HuH-7.5 (cell line): Measurements from ENCODE around the gene FMN2.
"Not testable (repeated sequence)": the region's sequence is repeated elsewhere in the genome, so short reads cannot be mapped to it uniquely, and the experiment has no call there.

Experiments used
- DNase-seq: peaks from one replicate; pipeline ENCODE4 v3.0.0; 2011; ENCODE audit warnings: low spot score

FMN2 gene

DNA sequence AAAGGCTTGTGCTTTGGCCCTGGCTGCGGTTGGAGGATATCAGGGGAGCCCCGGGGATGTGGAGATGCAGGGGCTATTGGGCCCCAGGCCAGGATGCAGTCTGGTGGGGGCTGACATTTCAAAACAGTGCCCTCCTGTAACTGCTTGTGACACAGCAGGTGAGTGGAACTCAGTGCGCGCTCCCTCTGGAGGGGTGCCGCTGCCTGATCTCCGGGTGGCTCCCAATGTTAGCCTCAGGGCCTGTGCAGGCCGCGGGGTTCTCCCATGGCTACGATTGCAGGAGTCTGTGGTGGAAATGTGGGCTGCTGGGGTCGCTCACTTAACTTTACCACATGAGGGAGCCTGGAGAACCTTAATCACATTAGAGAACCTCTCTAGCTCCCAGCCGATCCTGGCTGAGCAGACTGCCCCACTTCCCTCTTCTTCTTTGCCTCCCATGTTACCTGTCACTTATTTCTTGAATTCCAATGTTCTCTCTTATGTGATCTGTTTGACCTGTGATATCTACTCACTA lies 163.2 kb downstream of the FMN2 start:
- DNase-seq: no peak

DNA sequence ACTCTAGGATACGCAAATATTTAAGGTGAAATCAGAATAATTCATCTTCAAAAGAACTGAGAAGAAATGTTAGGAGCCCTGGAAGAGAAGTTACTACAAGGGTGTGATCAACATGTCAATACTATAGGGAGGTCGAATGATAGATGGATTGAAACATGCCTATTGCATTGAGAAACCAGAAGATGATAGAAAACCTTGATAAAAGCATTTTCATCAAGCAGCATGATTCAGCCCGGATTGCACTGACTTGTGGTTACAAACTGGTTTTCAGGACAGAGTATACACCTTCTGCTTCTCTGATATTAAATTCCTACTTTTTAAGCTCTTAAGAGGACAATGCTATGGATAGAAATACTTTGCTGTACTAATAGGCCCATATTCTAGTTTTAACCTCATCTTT lies 164.2 kb downstream of the FMN2 start:
- no peak for DNase-seq

DNA sequence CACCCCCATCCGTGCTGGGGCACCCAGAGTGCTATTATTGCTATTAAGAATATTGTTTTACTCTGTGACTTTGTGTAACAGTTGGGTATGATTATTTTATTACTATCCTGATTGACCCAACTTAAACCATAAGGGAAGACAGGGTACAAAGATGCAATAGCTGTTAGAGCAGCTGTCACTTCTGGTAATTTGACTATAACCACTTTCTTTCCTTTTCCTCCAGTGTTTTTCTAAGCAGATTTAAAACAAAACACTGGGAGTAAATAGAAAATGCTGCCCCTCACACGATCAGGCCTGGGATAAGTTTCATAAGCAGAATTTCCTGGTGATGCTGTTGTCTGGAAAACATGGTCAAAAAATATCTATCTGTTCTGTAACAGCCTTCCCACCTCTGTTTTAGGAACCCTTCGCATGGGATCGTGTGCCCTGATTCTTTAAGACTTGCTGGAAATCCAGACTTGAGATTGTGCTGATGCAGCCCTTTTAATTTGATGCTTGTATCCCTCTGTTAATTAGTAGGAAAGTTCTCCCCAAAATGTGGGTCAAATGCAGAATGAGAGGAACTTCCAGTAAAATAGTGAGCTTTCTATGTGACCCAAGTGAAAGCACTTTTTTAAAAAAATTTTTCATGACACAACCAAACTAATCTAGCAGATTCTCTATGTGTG lies 165.3 kb downstream of the FMN2 start:
- DNase-seq: no peak

DNA sequence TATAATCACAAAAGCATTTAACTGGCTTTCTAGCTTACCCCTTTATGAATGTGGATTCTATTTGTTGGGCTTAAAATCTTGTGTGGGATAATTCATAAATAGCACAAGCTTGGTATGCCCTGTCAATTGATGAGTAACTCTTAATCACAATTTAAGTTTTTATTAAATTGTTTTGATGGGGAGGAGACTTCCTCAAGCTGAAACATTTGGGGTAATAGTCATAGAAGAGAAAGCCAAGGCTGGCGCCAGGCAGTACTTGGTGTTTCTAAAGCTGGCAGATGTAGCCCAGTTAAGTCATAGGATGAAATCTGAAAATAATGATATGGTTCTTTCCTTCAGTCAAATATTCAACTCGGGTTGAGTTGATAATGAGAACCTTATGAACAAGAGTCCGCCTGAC lies 167.2 kb downstream of the FMN2 start:
- no peak for DNase-seq

DNA sequence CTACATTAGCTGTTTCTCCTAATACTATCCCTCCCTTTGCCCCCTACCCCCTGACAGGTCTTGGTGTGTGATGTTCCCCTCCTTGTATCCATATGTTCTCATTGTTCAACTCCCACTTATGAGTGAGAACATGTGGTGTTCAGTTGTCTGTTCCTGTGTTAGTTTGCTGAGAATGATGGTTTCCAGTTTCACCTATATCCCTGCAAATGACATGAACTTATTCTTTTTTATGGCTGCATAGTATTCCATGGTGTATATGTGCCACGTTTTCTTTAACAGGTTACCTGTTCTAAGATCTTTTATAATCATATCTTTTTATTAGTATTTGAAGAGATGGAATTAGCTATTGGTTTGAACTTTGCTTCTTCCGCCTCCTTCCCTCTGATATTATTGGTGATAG lies 172.8 kb downstream of the FMN2 start:
- DNase-seq: not testable (repeated sequence)

DNA sequence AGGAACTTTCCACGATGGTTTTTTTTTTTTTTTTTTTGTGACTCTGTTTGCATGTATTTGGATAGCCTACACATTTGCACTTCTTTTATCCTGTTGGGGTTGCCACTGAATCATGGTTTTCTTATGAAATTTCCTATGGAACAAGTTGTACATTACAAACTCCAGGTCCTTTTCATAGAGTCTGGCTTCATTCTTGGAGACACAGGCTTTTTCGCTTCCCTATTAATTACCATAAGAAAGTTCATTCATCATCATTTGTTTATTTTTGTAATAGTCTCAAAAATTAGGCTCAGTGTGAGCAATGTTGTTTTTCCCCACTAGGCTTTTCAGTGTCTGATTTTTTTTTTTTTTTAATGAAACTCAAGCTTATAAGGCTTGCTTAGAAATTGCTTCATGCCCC lies 179.4 kb downstream of the FMN2 start:
- DNase-seq: no peak

DNA sequence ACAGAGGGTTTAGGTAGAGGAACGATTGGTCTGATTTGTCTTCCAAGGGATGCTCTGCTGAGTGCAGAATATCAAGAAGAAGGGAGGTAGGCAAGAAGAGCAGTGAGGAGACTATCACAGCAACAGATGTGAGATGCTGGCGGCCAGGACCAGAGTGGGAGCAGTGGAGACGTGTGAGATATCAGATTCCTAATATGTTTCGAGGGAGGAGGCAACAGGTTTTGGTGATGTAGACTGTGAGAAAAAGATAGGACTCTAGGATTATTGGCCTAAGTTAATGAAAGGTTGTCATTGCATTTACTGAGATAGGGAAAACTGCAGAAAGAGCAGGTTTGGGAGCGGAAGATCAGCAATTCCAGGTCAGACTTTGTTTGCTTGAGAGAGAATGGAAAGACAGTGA lies 182.9 kb downstream of the FMN2 start:
- DNase-seq: no peak

DNA sequence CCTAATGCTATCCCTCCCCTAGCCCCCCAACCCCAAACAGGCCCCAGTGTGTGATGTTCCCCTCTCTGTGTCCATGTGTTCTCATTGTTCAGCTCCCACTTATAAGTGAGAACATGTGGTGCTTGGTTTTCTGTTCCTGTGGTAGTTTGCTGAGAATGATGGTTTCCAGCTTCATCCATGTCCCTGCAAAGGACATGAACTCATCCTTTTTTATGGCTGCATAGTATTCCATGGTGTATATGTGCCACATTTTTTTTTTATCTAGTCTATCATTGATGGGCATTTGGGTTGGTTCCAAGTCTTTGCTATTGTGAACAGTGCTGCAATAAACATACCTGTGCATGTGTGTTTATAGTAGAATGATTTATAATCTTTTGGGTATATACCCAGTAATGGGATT lies 183.5 kb downstream of the FMN2 start:
- DNase-seq: not testable (repeated sequence)

DNA sequence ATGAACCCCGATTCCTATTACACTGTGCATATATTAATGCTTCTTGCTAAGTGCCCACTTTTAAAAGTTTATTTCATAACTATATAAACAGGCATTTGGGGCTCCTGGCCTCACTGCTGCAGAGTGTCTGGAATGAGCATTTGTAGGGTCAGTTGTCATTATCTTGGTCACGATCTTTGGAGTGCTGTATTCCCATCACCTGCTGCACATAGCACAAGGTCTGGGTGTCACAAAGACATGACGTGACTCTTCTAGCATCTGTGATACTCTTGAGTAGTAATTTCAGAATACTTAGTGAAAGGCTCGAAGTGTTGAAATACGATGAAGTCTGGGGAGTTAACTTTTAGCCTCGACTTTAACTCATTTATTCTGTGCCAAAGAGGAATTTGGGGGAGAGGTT lies 186.4 kb downstream of the FMN2 start:
- no peak for DNase-seq

DNA sequence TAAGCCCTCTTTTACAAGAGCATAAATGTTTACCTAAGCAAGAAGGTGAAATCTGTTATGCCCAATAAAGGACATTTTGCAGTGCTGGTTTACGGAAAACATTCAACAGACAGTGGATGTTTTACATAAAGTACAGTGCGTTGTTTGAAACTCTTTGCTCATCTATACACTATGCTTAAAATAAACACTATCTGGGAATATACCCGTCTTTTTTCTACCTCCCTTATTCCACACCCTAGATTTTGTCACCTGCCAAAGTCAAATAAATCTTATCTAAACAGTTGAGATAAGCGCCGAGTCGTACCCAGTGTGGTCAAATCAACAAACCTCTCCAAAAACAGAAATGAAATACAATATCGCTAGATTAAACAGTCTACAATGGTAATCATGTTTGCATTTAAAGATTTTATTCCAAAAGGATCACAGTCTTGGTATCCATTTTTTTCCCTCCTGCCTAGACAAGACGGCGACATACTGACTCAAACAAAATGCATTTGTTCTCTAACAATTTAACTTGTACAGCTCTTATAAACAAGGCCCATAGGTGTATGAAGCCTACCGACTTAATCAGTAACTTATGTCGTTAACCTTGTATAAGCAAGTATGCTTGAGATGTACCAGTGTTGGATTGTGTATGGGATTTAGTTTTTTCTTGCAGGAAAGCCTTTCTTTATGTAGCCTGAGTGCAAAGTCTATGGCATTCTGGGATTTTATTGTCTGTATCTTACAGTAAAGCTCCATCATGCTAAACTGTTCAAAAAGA lies 189.1 kb downstream of the FMN2 start:
- no peak for DNase-seq

DNA sequence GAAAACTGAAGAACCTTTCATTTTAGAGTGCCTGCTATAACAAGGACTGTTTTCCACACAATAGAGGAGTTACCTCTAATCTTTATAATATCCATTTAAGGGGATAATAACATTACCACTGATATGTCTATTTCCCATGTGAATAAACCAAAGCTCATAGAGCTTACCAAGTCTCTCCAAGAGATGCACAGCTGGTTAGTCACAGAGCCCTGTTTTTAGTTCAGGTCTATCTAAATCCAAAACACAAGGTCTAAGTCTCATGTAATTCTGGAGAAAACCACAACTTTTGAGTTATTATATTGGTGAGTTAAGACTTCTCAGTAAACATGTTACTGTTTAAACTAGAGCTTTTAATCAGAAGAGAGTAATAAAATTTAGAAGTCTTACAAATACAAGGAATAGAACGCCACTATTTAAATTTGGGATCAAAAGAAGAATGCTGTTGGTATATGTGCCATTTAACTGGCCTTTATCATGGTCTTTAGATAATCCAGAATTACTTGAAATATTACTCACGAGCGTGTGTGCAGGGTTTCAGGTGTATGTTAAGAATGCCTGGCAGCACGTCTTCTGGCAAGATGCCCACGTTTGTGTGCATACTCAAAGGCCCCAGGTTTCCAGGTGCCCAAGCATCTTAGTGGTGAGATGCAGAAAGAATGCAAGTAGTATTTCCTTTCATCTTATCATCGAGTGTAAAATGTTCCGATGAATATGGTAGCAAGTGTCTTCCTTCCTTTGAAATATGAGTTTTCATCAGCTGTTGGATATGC lies 190.6 kb downstream of the FMN2 start:
- DNase-seq: no peak

DNA sequence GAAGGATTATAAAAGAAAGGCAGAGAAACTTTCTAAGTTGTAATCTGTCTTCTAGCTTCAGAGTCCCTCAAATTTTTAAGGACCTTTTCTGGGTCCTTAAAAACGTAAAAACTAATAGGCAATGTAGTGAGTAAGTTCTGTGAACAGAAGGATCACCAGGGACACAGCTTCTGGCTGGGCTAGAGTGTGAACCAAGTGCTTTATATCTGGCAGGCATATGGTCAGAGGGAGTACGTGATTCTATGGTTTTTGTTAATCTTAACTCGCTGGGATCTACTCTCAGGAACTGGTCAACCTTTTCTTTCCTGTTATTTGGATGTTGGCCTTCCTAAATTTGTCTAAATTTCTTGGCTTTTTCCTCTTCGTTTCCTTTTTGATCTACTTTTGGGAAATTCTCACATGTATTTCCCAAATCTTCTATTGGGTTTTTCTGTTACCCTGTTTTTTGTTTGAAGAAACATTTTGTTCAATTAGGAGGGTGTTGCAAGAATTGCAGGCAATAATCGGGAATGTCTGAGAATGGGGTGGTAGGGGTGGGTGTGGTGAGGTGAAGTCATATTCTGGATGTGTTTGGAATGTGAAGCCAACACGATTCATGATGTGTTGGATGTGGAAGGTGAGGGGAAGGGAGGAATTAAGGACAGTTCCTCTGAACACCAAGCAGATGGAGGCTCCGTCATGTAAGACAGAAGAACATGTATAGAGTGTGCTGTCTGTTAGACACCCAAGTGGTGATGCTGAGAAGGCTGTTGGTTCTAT lies 193.2 kb downstream of the FMN2 start:
- no peak for DNase-seq

DNA sequence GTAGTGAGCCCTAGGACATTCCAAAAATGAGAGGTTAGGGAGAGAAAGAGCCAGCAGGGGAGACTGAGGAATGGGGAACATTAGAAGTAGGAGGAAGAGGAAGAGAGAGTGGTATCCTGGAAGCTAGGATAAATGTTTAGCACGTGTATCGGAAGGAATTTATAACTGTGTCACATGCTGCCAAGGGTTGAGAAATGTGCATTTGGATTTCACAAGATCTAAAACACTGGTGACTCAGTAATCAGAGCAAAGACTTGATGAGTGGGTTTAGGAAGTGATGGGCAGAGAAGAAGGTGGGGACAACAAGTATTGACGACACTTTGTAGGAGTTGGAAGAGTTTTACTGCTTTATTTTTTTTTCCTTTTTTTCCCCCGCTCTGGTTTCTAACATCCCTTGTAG lies 193.9 kb downstream of the FMN2 start:
- no peak for DNase-seq

DNA sequence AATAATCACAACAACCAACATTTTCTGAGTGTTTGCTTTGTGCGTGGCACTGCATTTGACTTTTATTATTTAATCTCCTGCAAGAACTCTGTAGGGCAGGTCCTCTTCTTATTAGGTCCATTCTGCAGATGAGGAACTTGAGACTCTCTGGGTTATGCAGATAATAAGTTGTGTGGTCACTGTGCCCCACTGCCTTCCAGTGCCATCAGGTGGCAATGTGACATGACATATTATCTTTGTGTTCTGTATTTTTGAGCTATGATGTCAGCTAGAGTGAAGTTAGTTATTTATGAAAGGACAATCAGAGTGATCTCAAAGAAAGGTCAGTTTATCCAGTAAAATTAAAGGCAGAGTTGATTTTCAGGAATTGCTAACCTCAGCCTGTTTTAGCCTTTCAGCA lies 196.0 kb downstream of the FMN2 start:
- DNase-seq: no peak

DNA sequence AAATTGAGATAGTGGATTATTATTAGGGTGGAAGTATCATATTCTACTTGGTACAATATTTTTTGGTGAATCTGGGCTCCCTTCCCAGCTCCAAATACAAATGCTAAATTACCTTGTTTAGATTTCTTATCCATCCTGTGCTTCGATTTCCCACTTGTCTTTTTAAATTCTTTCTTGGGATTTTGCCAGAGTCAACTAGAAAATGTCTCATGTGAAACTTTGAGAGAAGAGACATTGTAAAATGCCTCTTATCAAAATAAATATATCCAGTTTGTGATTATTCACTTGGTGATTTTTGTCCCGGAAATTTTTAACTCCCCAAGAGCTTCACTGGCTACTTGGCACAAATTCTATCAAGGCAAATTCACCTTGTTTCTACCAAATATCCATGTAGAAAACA lies 202.0 kb downstream of the FMN2 start:
- DNase-seq: no peak

DNA sequence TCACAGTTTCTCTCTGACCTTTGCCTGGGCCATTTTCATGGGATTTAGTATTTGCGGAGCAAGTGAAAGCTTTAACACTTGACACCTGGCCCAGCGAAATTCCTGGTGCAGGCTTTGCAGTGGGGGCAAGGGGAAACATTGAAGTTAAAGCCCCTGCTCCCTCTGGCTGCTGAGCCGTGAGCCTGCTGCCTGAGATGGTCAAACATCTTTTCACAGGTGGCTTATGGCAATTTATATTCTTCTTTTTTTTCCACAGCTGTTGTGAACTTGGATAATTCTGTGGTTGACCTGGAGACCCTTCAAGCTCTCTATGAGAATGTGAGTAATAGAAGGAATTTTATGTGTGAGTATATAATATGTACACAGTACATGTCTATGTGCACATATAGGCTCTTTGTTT lies 202.9 kb downstream of the FMN2 start:
- DNase-seq: no peak

DNA sequence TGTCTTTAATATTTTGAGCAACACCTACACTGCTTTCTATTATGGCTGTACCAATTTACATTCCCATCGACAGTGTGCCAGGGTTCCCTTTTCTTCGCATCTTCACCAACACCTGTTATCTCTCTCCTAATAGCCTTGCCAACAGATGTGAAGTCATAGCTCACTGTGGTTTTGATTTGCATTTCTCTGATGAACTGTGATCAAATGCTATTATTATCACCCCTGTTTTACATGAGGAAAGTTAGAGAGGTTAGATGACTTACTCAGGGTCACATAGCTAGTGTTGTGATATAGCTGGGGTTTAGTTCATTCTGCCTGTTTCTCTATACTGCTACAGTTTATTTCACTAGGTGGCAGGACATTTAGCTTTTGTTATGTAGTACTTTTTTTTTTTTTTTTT lies 204.1 kb downstream of the FMN2 start:
- no peak for DNase-seq

DNA sequence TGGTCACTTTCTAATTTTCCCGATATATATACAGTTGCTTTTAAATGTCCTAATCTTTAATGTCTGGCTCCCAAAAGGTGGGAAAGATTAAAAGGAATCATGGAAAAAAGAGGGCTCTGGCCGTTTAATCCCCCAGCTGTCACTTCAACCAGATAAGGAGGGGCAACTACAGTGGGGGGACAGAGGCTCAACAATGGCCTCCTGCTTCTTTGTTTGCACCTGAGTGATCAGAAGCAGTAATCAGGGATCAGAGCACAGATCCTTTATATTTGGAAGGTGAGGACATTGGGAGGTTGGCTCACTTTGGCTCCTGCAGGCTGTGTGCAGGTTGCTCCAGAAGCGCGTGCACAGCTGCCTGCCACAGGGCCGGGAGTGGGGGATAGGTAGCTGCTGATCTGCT lies 212.8 kb downstream of the FMN2 start:
- no peak for DNase-seq

DNA sequence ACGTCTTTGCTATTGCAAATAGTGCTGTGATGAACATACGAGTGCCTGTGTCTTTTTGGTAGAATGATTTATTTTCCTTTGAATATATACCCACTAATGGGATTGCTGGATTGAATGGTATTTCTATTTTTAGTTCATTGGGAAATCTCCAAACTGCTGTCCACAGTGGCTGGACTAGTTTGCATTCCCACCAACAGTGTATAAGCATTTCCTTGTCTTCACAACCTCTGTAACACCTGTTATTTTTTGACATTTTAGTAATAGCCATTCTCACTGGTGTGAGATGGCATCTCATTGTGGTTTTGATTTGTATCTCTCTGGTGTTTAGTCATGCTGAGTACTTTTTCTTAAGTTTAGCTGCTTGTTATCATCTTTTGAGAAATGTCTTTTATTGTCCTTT lies 215.0 kb downstream of the FMN2 start:
- DNase-seq: no peak

DNA sequence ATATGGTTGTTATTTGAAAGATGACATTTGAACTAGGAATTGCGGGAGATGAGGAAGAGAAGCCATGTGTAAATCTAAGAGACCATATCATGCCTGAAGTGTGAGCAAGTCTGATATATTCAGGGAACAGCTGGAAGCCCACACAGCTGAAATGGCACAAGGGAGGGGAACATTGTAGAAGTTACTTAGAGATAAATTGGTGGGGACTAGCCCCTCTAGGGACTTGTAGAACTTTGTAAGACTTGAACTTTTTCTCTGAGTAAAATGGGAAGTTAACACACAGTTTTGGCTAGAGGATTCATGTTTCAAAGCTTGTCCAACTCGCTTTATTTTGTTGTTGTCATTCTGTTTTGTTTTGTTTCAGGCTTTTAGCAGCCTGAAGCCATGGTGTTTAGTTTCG lies 216.4 kb downstream of the FMN2 start:
- DNase-seq: no peak

DNA sequence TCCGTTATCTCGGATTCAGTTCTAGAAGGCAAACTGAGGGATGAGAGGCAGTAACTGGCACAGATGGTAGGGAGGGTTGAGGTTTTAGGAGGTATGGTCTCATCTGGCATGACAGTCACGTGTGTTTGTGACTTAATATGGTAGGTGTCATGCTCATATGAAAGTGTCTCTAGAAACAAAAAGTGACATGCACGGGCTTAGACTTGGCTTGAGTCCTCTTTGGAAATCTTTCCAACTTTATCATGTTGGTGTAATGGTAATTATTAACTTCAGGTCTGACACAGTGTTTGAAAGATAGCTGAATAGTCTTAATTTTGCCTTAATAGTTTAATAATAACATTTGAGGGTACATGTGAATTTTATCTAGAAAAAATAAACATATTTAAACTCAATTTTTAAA lies 218.1 kb downstream of the FMN2 start:
- no peak for DNase-seq

DNA sequence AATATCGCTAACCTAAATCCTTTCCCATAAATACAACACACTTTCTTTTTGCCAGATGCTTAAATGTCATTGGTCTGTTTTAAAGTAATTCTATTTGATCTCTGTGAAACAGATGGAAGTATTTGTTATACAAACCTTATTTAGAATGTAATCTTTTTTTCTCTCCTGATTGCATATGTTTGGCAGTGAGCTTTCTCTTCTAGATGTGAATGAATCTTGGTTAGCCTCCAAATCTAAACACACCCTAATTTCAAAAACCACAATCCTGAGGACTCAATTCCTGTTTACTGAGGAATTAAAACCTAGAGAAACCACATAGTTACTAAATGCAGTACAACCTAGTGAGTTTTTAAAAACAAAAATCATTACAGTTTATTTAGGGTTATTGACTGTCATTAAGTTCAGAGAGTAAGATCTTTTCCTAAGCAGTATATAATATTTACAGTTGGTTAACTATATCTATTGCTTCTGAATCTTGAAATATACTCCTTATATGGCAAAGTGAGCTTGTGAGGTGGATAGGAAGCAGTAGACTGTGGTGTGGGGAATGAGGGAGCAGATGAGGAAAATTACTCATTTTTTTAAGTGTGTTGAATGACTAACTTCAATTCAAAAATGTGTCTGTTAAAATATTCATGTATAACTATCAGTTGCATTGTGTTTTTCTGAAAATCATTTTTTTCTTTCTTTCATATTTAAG lies 218.7 kb downstream of the FMN2 start:
- no peak for DNase-seq
